Mesodermal cell (in vitro differentiated cells): ENCODE results near the gene DNMBP.
A peak's percentile ranks its signal among the peaks of the same experiment; 100 is the strongest.

Experiments used
- H3K27ac ChIP-seq: 2 replicates; pipeline ENCODE4 v1.7.0; 2013; ENCODE audit warnings: mild to moderate bottlenecking, low read depth, low read length, moderate library complexity; ENCODE audit not compliant: severe bottlenecking
- H3K36me3 ChIP-seq: 2 replicates; pipeline ENCODE4 v1.7.1; 2013; ENCODE audit warnings: mild to moderate bottlenecking, low read length, moderate library complexity; ENCODE audit not compliant: control insufficient read depth, insufficient read depth
- H3K4me1 ChIP-seq: one replicate; pipeline ENCODE4 v1.7.1; 2013; ENCODE audit warnings: mild to moderate bottlenecking, low read length; ENCODE audit not compliant: insufficient read depth, control insufficient read depth, poor library complexity, severe bottlenecking
- H3K4me3 ChIP-seq: 2 replicates; pipeline ENCODE4 v1.7.0; 2013; ENCODE audit warnings: low read length, control low read depth, mild to moderate bottlenecking; ENCODE audit not compliant: insufficient read depth, poor library complexity, severe bottlenecking; ENCODE audit errors: extremely low read depth
- H3K9me3 ChIP-seq: 2 replicates; pipeline ENCODE4 v1.7.1; 2013; ENCODE audit warnings: mild to moderate bottlenecking, low read length, moderate library complexity; ENCODE audit not compliant: control insufficient read depth
- WGBS, 2 experiments: methylation state at CpG; one replicate each; pipeline ENCODE4 v1.1.5; 2013; ENCODE audit warnings: missing lambda C conversion rate in 2 of 2; ENCODE audit not compliant: insufficient coverage in 2 of 2; 5-methylcytosine and 5-hydroxymethylcytosine counted together

DNMBP gene

GRCh38 chr10:99983280-99983988 lies 26.3 kb downstream of the DNMBP start:
- no peaks in the 10 kb centered on the region for H3K9me3 ChIP-seq
- 91 to 93% methylated on average over 8 to 13 of the region's 16 CpGs for WGBS, 2 experiments
- H3K36me3 ChIP-seq: peaks cover 47% of the 10 kb centered on the region
- H3K4me1 ChIP-seq: peaks cover 53% of the 10 kb centered on the region
- H3K4me3 ChIP-seq: no peak overlapping the region
- peak overlapping the region; percentile 60 for H3K27ac ChIP-seq

DNA sequence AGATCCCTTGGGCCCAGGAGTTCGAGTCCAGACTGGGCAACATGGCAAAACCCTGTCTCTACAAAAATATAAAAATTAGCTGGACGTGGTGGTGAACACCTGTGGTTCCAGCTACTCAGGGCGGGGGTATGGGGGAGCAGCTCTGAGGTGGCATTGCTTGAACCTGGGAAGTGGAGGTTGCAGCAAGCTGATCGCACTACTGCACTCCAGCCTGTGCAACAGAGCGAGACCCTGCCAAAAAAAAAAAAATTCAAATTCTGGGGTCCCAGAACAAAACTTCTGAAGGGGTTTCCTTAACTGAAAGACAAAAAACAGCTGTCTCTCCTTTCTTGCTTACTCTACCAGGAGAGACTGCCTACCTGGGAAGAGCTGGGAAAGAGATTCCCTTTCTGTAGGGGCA lies 27.0 kb downstream of the DNMBP start:
- Histone ChIP-seq H3K36me3 (peaks cover 40% of the 10 kb centered on the region), H3K9me3 (no peaks in the 10 kb centered on the region), H3K4me3 (no peak overlapping the region), H3K4me1 (peaks cover 55% of the 10 kb centered on the region), H3K27ac (peak overlapping the region; percentile 60)
- 95 to 100% methylated on average over 3 to 5 of the region's 5 CpGs for WGBS, 2 experiments

DNA sequence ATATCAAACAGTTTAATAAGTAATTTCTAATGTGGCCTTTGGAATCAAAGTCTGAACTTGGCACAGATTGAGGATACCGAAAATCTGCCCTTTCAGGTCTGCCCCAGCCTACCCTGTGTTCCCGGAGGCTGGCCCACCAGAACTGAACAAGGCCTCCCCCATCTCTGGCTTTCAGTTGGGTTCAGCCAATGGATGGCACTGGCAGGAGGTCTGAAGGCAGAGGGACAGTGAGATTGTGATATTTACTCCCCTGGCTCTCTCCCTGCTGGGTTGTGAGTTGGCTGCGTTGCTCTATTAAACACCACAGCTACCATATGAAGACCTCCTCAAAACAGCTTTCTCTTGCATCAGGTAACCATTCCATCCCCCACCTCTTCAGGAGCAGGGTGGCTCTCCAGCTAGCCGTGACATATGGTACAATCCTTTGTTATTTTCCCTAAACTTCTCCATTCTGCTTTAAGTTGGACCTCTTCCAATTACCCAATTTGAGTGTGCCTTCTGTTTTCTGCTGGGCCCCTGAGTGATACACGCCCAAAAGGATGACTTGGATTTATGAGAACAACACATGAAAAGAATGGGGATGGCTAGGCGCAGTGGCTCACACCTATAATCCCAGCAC lies 28.1 kb downstream of the DNMBP start:
- Histone ChIP-seq H3K4me3 (no peak overlapping the region), H3K36me3 (peaks cover 33% of the 10 kb centered on the region), H3K4me1 (peaks cover 63% of the 10 kb centered on the region), H3K9me3 (no peaks in the 10 kb centered on the region), H3K27ac (no peak overlapping the region)
- 88 to 100% methylated on average over 2 to 3 of the region's 6 CpGs for WGBS, 2 experiments

- WGBS, 2 experiments: 67 to 80% methylated on average over 1 to 2 of the region's 5 CpGs
Observed at GRCh38 chr10:99979066-99979685, 30.6 kb downstream of the DNMBP start.

GRCh38 chr10:99977916-99978315 lies 31.8 kb downstream of the DNMBP start:
- Histone ChIP-seq H3K4me1 (peaks cover 54% of the 10 kb centered on the region), H3K9me3 (no peaks in the 10 kb centered on the region), H3K27ac (peak overlapping the region; percentile 83), H3K4me3 (no peak overlapping the region), H3K36me3 (peaks cover 34% of the 10 kb centered on the region)
- 59 to 67% methylated on average over 4 to 5 of the region's 5 CpGs for WGBS, 2 experiments

More at GRCh38 chr10:99979066-99979685, 30.6 kb downstream of the DNMBP start:
- Histone ChIP-seq H3K27ac (peak overlapping the region; percentile 16), H3K9me3 (no peaks in the 10 kb centered on the region), H3K36me3 (peaks cover 24% of the 10 kb centered on the region), H3K4me1 (peaks cover 66% of the 10 kb centered on the region), H3K4me3 (no peak overlapping the region)

- 88 to 100% methylated on average over 1 to 4 of the region's 5 CpGs for WGBS, 2 experiments
- Histone ChIP-seq H3K9me3 (no peaks in the 10 kb centered on the region), H3K4me1 (peaks cover 49% of the 10 kb centered on the region), H3K4me3 (no peak overlapping the region), H3K27ac (peak overlapping the region; percentile 83), H3K36me3 (peaks cover 36% of the 10 kb centered on the region)
Observed at GRCh38 chr10:99976886-99977665, 32.7 kb downstream of the DNMBP start.

DNA sequence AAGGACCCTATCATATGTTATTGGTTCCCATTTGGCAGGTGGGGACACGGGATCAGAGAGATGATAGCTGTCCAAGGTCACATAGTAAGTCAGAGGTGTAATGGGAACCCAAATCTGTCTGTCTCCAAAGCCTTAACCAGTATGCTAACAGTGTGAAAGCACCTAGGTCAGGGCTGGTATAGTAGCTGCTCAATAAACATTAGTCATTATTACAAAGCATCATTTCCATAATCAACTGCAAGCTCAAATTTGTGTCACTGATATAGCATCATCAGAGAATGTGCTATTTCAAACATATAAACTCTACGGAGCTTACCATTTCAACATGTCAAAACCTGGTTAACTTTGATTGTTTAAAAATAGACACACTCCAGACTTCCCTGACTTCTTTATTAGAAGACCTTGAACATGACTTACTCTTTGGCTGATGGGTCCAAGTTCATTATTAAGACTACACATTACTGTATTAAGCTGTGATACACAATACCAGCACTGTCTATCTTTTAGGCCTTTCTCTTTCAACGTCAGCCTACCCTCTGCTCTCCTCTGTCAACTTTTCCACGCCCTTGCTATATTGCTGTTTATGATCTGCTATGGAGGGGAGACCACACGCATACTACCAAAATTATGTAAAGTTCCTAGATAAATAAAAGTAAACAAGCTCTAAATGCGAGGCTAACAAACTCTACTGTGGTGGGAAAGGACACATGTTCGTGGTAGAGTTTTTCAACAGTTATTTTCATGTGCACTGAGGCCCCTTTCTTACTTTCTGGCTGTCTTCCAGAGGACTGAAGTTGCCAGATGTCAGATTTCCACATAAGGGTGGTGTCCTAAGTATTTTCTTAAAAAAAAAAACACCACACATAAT lies 33.6 kb downstream of the DNMBP start:
- peaks cover 45% of the 10 kb centered on the region for H3K4me1 ChIP-seq
- H3K36me3 ChIP-seq: peaks cover 36% of the 10 kb centered on the region
- 77 to 87% methylated on average over 3 of the region's 7 CpGs for WGBS, 2 experiments
- no peaks in the 10 kb centered on the region for H3K9me3 ChIP-seq
- H3K27ac ChIP-seq: peak overlapping the region; percentile 59
- H3K4me3 ChIP-seq: no peak overlapping the region

- no peak overlapping the region for H3K27ac ChIP-seq
- H3K9me3 ChIP-seq: no peaks in the 10 kb centered on the region
- 97 to 100% methylated on average over 1 to 6 of the region's 8 CpGs for WGBS, 2 experiments
- peaks cover 45% of the 10 kb centered on the region for H3K36me3 ChIP-seq
- H3K4me3 ChIP-seq: no peak overlapping the region
- peaks cover 37% of the 10 kb centered on the region for H3K4me1 ChIP-seq
Observed at GRCh38 chr10:99975106-99975829, 34.5 kb downstream of the DNMBP start.

DNA sequence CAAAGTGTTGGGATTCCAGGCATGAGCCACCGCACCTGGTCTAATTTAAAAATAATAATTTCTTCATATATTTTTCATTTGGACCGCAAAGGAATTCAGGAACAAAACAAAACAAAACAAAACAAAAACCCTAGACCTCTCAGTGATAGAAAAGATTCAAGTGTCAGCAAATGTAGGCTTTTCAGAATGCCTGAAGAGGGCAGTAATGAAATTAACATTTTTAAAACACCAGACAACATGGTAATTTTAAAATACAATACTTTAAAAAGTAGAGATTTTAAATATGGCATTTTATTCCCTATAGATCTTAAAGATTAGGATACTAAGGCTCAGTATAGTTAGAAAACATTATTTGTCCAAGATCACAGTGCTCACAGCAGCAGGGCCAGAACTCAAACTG lies 36.6 kb downstream of the DNMBP start:
- no CpG with 5 or more reads among the region's 2 CpGs for WGBS, 2 experiments
- Histone ChIP-seq H3K4me1 (peaks cover 30% of the 10 kb centered on the region), H3K4me3 (no peak overlapping the region), H3K27ac (no peak overlapping the region), H3K36me3 (peaks cover 61% of the 10 kb centered on the region), H3K9me3 (no peaks in the 10 kb centered on the region)
